Mucosa of rectum (tissue), 2 donors: ENCODE measurements around the gene MRNIP.
"Not testable (repeated sequence)": the region's sequence is repeated elsewhere in the genome, so short reads cannot be mapped to it uniquely, and the experiment has no call there.

Experiments
- H3K27ac ChIP-seq, 2 donors: one replicate each; pipeline ENCODE4 v1.7.0; 2013; ENCODE audit warnings: inconsistent platforms in 2 of 2, low read depth in 2 of 2, low read length in 2 of 2
- H3K27me3 ChIP-seq, 2 donors: one replicate each; pipeline ENCODE4 v1.7.0; 2013; ENCODE audit warnings: low read length in 2 of 2; ENCODE audit not compliant: control insufficient read depth in 2 of 2, insufficient read depth in 2 of 2
- H3K36me3 ChIP-seq, 2 donors: one replicate each; pipeline ENCODE4 v1.7.0; 2013; ENCODE audit warnings: low read length in 2 of 2; ENCODE audit not compliant: control insufficient read depth in 2 of 2, insufficient read depth in 2 of 2
- H3K4me1 ChIP-seq, 2 donors: one replicate each; pipeline ENCODE4 v1.7.0; 2013; ENCODE audit warnings: low read length in 2 of 2, mild to moderate bottlenecking in 1 of 2; ENCODE audit not compliant: control insufficient read depth in 2 of 2, insufficient read depth in 2 of 2
- H3K4me3 ChIP-seq, 2 donors: one replicate each; pipeline ENCODE4 v1.7.0; 2013; ENCODE audit warnings: low read length in 2 of 2
- H3K9ac ChIP-seq, 2 donors: one replicate each; pipeline ENCODE4 v1.7.0; 2013; ENCODE audit warnings: low read length in 2 of 2, low read depth in 1 of 2, mild to moderate bottlenecking in 1 of 2
- H3K9me3 ChIP-seq, 2 donors: one replicate each; pipeline ENCODE4 v1.7.0; 2013; ENCODE audit warnings: low read length in 2 of 2; ENCODE audit not compliant: control insufficient read depth in 2 of 2
- donor health status: healthy.
- donor health status: Normal muscosa, but diverticular disease.

MRNIP gene

GRCh38 chr5:179852993-179853547, 5.5 kb downstream of the MRNIP start:
- Histone ChIP-seq H3K4me1 (no peaks in the 10 kb centered on the region), H3K4me3 (no peak overlapping the region), H3K27ac (no peak overlapping the region), H3K36me3 (peaks cover 31 to 45% of the 10 kb centered on the region in 2 donors), H3K9me3 (no peaks in the 10 kb centered on the region), H3K9ac (no peak overlapping the region), H3K27me3 (no peaks in the 10 kb centered on the region)

- Histone ChIP-seq H3K4me1 (peaks cover 0 to under 1% of the 10 kb centered on the region in 2 donors), H3K4me3 (no peak overlapping the region), H3K27me3 (no peaks in the 10 kb centered on the region), H3K9ac (no peak overlapping the region), H3K9me3 (no peaks in the 10 kb centered on the region), H3K36me3 (peaks cover 37 to 39% of the 10 kb centered on the region in 2 donors), H3K27ac (no peak overlapping the region)
Measured at GRCh38 chr5:179841621-179842020, 17.0 kb downstream of the MRNIP start.

DNA sequence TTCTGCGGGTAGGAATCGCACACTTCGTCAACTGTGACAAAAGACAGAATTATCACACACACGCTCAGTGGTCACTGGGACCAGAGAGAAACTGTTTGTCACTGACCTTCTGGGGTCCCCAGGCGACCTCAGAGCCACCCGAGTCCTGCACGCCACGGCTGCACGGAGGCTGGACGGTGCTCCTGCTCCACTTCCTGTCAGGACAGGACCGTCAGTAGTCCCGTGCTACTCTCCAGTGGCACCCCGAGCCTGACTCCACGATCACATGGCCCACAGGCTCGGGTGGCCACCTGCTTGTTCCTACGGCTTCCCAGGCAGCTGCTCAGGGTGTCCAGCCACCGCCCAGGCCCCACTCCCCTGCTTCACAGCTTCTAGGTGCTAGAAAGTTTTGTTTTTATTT, 17.9 kb downstream of the MRNIP start:
- Histone ChIP-seq H3K27me3 (no peaks in the 10 kb centered on the region), H3K9me3 (no peaks in the 10 kb centered on the region), H3K27ac (no peak overlapping the region), H3K4me3 (no peak overlapping the region), H3K9ac (no peak overlapping the region), H3K36me3 (peaks cover 45% of the 10 kb centered on the region in 2 donors), H3K4me1 (peaks cover 0 to 8% of the 10 kb centered on the region in 2 donors)

GRCh38 chr5:179840321-179840720, 18.3 kb downstream of the MRNIP start:
- H3K36me3 ChIP-seq, result peaks cover 45% of the 10 kb centered on the region in 2 donors

GRCh38 chr5:179839328-179840256, 19.0 kb downstream of the MRNIP start:
- Histone ChIP-seq H3K9me3 (no peaks in the 10 kb centered on the region), H3K36me3 (peaks cover 45% of the 10 kb centered on the region in 2 donors), H3K9ac (no peak overlapping the region), H3K4me3 (no peak overlapping the region), H3K27ac (no peak overlapping the region), H3K27me3 (no peaks in the 10 kb centered on the region), H3K4me1 (peaks cover 0 to 8% of the 10 kb centered on the region in 2 donors)

More at GRCh38 chr5:179840321-179840720, 18.3 kb downstream of the MRNIP start:
- Histone ChIP-seq H3K4me1 (peaks cover 0 to 8% of the 10 kb centered on the region in 2 donors), H3K9me3 (no peaks in the 10 kb centered on the region), H3K27me3 (no peaks in the 10 kb centered on the region), H3K27ac (no peak overlapping the region), H3K4me3 (no peak overlapping the region), H3K9ac (no peak overlapping the region)

GRCh38 chr5:179837076-179838011, 21.3 kb downstream of the MRNIP start:
- no peak overlapping the region for H3K9ac ChIP-seq
- peaks cover 56 to 62% of the 10 kb centered on the region in 2 donors for H3K36me3 ChIP-seq
- H3K4me1 ChIP-seq, result peaks cover 0 to 8% of the 10 kb centered on the region in 2 donors
- no peak overlapping the region for H3K4me3 ChIP-seq
- peak overlapping the region in 1 of 2 donors; percentile 29 for H3K27ac ChIP-seq
- no peaks in the 10 kb centered on the region for H3K9me3 ChIP-seq
- H3K27me3 ChIP-seq, result no peaks in the 10 kb centered on the region

DNA sequence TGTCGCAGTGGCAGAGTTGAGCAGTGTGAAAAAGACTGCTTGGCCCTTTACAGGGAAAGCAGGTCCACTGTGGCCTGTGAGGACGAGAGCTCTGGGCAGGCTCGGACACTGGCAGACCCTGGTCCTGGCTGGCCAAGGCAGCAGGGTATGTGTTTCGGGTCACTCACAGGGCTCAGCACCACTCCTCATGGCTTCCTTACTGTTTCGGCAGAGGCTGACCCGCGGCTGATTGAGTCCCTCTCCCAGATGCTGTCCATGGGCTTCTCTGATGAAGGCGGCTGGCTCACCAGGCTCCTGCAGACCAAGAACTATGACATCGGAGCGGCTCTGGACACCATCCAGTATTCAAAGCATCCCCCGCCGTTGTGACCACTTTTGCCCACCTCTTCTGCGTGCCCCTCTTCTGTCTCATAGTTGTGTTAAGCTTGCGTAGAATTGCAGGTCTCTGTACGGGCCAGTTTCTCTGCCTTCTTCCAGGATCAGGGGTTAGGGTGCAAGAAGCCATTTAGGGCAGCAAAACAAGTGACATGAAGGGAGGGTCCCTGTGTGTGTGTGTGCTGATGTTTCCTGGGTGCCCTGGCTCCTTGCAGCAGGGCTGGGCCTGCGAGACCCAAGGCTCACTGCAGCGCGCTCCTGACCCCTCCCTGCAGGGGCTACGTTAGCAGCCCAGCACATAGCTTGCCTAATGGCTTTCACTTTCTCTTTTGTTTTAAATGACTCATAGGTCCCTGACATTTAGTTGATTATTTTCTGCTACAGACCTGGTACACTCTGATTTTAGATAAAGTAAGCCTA, 22.2 kb downstream of the MRNIP start:
- H3K27me3 ChIP-seq, result no peaks in the 10 kb centered on the region
- H3K4me1 ChIP-seq, result peaks cover 0 to 8% of the 10 kb centered on the region in 2 donors
- H3K9ac ChIP-seq, result peak overlapping the region in 1 of 2 donors; percentile 26
- H3K36me3 ChIP-seq, result peaks cover 59 to 67% of the 10 kb centered on the region in 2 donors
- H3K4me3 ChIP-seq, result no peak overlapping the region
- no peaks in the 10 kb centered on the region for H3K9me3 ChIP-seq
- peak overlapping the region; percentile 29 to 43 for H3K27ac ChIP-seq

DNA sequence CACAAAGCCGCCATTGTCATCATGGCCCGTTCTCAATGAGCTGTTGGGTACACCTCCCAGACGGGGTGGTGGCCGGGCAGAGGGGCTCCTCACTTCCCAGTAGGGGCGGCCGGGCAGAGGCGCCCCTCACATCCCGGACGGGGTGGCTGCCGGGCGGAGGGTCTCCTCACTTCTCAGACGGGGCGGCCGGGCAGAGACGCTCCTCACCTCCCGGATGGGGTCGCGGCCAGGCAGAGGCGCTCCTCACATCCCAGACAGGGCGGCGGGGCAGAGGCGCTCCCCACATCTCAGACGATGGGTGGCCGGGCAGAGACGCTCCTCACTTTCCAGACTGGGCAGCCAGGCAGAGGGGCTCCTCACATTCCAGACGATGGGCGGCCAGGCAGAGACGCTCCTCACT, 23.7 kb downstream of the MRNIP start:
- not testable (repeated sequence) for H3K9me3 ChIP-seq, H3K27ac ChIP-seq, H3K4me3 ChIP-seq, H3K27me3 ChIP-seq, H3K9ac ChIP-seq, H3K4me1 ChIP-seq
- peaks cover 69 to 74% of the 10 kb centered on the region in 2 donors for H3K36me3 ChIP-seq

GRCh38 chr5:179834120-179834519, 24.5 kb downstream of the MRNIP start:
- no peaks in the 10 kb centered on the region for H3K27me3 ChIP-seq
- H3K27ac ChIP-seq, result no peak overlapping the region
- no peak overlapping the region for H3K4me3 ChIP-seq
- H3K9ac ChIP-seq, result no peak overlapping the region
- H3K4me1 ChIP-seq, result peaks cover 0 to 8% of the 10 kb centered on the region in 2 donors
- no peaks in the 10 kb centered on the region for H3K9me3 ChIP-seq
- peaks cover 69 to 76% of the 10 kb centered on the region in 2 donors for H3K36me3 ChIP-seq
